Stimulated activated CD8-positive, alpha-beta memory T cell treated with anti-CD3 and anti-CD28 coated beads, Interleukin-12 subunit alpha, Interleukin-12 subunit beta, amount 100 ng/mL, for 1 hour (primary cell): ENCODE measurements around the gene RPH3AL.
"Not testable (repeated sequence)": the region's sequence is repeated elsewhere in the genome, so short reads cannot be mapped to it uniquely, and the experiment has no call there.

Experiments
- DNase-seq: peaks from one replicate; pipeline ENCODE4 v3.0.0-alpha.2; 2020; ENCODE audit warnings: low read depth

The RPH3AL gene

GRCh38 chr17:200586-200985, 152.0 kb downstream of the RPH3AL start:
- no peak for DNase-seq

GRCh38 chr17:199806-200545, 152.6 kb downstream of the RPH3AL start:
- DNase-seq: no peak

GRCh38 chr17:199191-199604, 153.4 kb downstream of the RPH3AL start:
- DNase-seq: no peak

GRCh38 chr17:198225-198624, 154.4 kb downstream of the RPH3AL start:
- not testable (repeated sequence) for DNase-seq

- DNase-seq: no peak
Observed at GRCh38 chr17:197352-197751, 155.3 kb downstream of the RPH3AL start.

GRCh38 chr17:194828-195602, 157.6 kb downstream of the RPH3AL start:
- DNase-seq: no peak

GRCh38 chr17:193841-194806, 158.5 kb downstream of the RPH3AL start:
- DNase-seq: no peak

GRCh38 chr17:193426-193810, 159.2 kb downstream of the RPH3AL start:
- no peak for DNase-seq

GRCh38 chr17:192666-193425, 159.8 kb downstream of the RPH3AL start:
- DNase-seq: no peak

- DNase-seq: no peak
Observed at GRCh38 chr17:189444-189843, 163.2 kb downstream of the RPH3AL start.

GRCh38 chr17:187130-187529, 165.5 kb downstream of the RPH3AL start:
- no peak for DNase-seq

GRCh38 chr17:185445-186138, 167.0 kb downstream of the RPH3AL start:
- DNase-seq: no peak

- no peak for DNase-seq
Observed at GRCh38 chr17:183021-183420, 169.6 kb downstream of the RPH3AL start.

- no peak for DNase-seq
Observed at GRCh38 chr17:182050-182751, 170.4 kb downstream of the RPH3AL start.

- DNase-seq: no peak
Observed at GRCh38 chr17:181245-182049, 171.2 kb downstream of the RPH3AL start, which contains the start of gene DOC2B. Gene DOC2B (minus strand): TSS chr17:181650. CDS start chr17:181479, 171 bp downstream.

- no peak for DNase-seq
Observed at GRCh38 chr17:180381-181244, 172.0 kb downstream of the RPH3AL start.

- no peak for DNase-seq
Observed at GRCh38 chr17:179781-180380, 172.7 kb downstream of the RPH3AL start.

GRCh38 chr17:179066-179432, 173.6 kb downstream of the RPH3AL start:
- no peak for DNase-seq
